ENCODE data around the gene PCDHA1. TPM values are rescaled to one million over a fixed set of nuclear protein-coding genes. Genes with fewer than 3 reads are reported as not detected.

The PCDHA1 gene
- total RNA-seq, 1 experiment from 2014 or later, result not detected

DNA sequence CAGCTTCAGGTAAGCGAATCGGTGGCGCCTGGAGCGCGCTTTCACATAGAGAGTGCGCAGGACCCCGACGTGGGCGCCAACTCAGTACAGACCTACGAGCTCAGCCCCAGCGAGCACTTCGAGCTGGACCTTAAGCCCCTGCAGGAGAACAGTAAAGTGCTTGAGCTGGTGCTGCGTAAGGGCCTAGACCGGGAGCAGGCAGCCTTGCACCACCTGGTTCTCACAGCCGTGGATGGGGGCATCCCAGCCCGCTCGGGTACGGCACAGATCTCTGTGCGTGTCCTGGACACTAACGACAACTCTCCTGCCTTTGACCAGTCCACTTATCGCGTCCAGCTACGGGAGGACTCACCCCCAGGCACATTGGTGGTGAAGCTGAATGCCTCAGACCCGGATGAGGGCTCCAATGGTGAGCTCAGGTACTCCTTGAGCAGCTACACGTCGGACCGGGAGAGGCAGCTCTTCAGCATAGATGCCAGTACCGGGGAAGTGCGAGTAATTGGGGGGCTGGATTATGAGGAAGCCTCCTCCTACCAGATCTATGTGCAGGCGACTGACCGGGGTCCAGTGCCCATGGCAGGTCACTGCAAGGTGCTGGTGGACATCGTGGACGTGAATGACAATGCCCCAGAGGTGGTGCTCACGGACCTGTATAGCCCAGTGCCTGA, 181.4 kb downstream of the PCDHA1 start:
- H3K4me3 ChIP-seq (replicated peaks in 1 of 2; ENCODE audit: low read depth in 1 of 2, low read length in 2 of 2), result no peak overlapping the region
- DNase-seq (ENCODE audit: low read depth, low spot score) (no peak), ATAC-seq (no peak)
- TF ChIP-seq ZFX (IDR thresholded peaks at IDR 0.05), result no peak
- TF ChIP-seq SP1 (IDR thresholded peaks at IDR 0.05; ENCODE audit: low read depth), result no peak
- TF ChIP-seq ZNF274 (IDR thresholded peaks at IDR 0.05; ENCODE audit: low read depth, low read length), result no peak
- no peak for TF ChIP-seq EZH2phosphoT487 (IDR thresholded peaks at IDR 0.05; ENCODE audit: borderline replicate concordance)
- no peak for TF ChIP-seq POLR2A (IDR thresholded peaks at IDR 0.05; ENCODE audit: borderline replicate concordance, extremely low read depth, insufficient read depth, insufficient read length)
- TF ChIP-seq CEBPB (IDR thresholded peaks at IDR 0.05; ENCODE audit: low read depth), result no peak
- no peak for TF ChIP-seq YY1 (IDR thresholded peaks at IDR 0.05; ENCODE audit: extremely low read depth, insufficient replicate concordance, low read depth, low read length)
- TF ChIP-seq, protein P1, sequence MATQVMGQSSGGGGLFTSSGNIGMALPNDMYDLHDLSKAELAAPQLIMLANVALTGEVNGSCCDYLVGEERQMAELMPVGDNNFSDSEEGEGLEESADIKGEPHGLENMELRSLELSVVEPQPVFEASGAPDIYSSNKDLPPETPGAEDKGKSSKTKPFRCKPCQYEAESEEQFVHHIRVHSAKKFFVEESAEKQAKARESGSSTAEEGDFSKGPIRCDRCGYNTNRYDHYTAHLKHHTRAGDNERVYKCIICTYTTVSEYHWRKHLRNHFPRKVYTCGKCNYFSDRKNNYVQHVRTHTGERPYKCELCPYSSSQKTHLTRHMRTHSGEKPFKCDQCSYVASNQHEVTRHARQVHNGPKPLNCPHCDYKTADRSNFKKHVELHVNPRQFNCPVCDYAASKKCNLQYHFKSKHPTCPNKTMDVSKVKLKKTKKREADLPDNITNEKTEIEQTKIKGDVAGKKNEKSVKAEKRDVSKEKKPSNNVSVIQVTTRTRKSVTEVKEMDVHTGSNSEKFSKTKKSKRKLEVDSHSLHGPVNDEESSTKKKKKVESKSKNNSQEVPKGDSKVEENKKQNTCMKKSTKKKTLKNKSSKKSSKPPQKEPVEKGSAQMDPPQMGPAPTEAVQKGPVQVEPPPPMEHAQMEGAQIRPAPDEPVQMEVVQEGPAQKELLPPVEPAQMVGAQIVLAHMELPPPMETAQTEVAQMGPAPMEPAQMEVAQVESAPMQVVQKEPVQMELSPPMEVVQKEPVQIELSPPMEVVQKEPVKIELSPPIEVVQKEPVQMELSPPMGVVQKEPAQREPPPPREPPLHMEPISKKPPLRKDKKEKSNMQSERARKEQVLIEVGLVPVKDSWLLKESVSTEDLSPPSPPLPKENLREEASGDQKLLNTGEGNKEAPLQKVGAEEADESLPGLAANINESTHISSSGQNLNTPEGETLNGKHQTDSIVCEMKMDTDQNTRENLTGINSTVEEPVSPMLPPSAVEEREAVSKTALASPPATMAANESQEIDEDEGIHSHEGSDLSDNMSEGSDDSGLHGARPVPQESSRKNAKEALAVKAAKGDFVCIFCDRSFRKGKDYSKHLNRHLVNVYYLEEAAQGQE (IDR thresholded peaks at IDR 0.05; ENCODE audit: low read depth), result no peak
- intact Hi-C loops (cut with micrococcal nuclease), result loop anchor here (5.0 kb wide), 1 partner anchor 40 kb away; the partner anchor contains the start of gene PCDHAC1
- H3K36me3 ChIP-seq (ENCODE audit: control insufficient read depth in 1 of 2, insufficient read depth in 2 of 2, low read length in 2 of 2), result no peaks in the 10 kb centered on the region
- H3K9me2 ChIP-seq (ENCODE audit: insufficient read depth), result no peaks in the 10 kb centered on the region
- H3K9ac ChIP-seq (ENCODE audit: low read length), result no peak overlapping the region
- ChIA-PET CTCF (interaction anchor here (1.2 kb wide), 1 partner anchor 73 kb away, joined by 6 read pairs; no protein-coding TSS in a partner anchor), RAD21 (ENCODE audit: low non-redundant PET in 1 of 2, low total read pairs in 2 of 2, uncharacterized antibody in 2 of 2, unreplicated experiment in 2 of 2) (no interaction called here), POLR2A (no interaction called here)
- no peak overlapping the region for H2AFZ ChIP-seq (ENCODE audit: low read depth, low read length, poor library complexity, severe bottlenecking)
- BruUV-seq (replicated peaks), result no TSS peak
- no peaks in the 10 kb centered on the region for H3K9me3 ChIP-seq (ENCODE audit: control insufficient read depth in 1 of 2, insufficient read depth in 1 of 2, low read depth in 1 of 2, low read length in 2 of 2)
- H3K4me2 ChIP-seq (ENCODE audit: low read length), result peak overlapping the region; percentile 90; the same call in 1 of the 2 replicates
- H3K79me2 ChIP-seq (ENCODE audit: insufficient read depth, low read length), result no peaks in the 10 kb centered on the region
- no peaks in the 10 kb centered on the region for H4K20me1 ChIP-seq (ENCODE audit: insufficient read depth)
- H3K27ac ChIP-seq (ENCODE audit: low read depth, low read length), result no peak overlapping the region; the same call in 1 of the 2 replicates
- H3K4me1 ChIP-seq (ENCODE audit: control insufficient read depth in 1 of 2, insufficient read depth in 2 of 2, low read length in 2 of 2), result peaks cover 9 to 19% of the 10 kb centered on the region in 2 experiments; a peak in 3 of 4 replicates
- no peaks in the 10 kb centered on the region for H3K27me3 ChIP-seq (ENCODE audit: insufficient read depth, low read length)

All from HCT116 (cell line).